Transverse colon (tissue), 4 donors: ENCODE data around the gene MAPKAP1. TPM values are rescaled to one million over a fixed set of nuclear protein-coding genes. Genes with fewer than 3 reads are reported as not detected.

Source experiments
- DNase-seq: peaks from one replicate; pipeline ENCODE4 v3.0.0-alpha.2; 2019
- H3K27ac ChIP-seq, 4 donors: fragments of 200-600 bp; sonication (generic); 2 replicates each; pipeline ENCODE4 v1.5.1; 2016 to 2018; ENCODE audit warnings: inconsistent platforms in 4 of 4
- H3K27me3 ChIP-seq: fragments of 200-600 bp; sonication (generic); 2 replicates; pipeline ENCODE4 v1.5.1; 2017; ENCODE audit warnings: inconsistent platforms
- H3K36me3 ChIP-seq, 4 donors: fragments of 200-600 bp; sonication (generic); 2 replicates each; pipeline ENCODE4 v1.5.1; 2017 to 2019; ENCODE audit warnings: inconsistent platforms in 4 of 4
- H3K4me1 ChIP-seq, 4 donors: fragments of 200-600 bp; sonication (generic); 2 replicates each; pipeline ENCODE4 v1.5.1; 2017 to 2020; ENCODE audit warnings: inconsistent platforms in 4 of 4
- H3K4me3 ChIP-seq, 4 donors: fragments of 200-600 bp; sonication (generic); 1 replicate in 1 of 4; 2 replicates in 3 of 4; pipeline versions ENCODE4 v1.5.1 to v1.6.1; 2017 to 2019; ENCODE audit warnings: inconsistent platforms in 4 of 4
- H3K9me3 ChIP-seq, 2 donors: fragments of 200-600 bp; sonication (generic); 2 replicates each; pipeline ENCODE4 v1.5.1; 2017 to 2019; ENCODE audit warnings: inconsistent platforms in 2 of 2
- EP300 ChIP-seq: sonication (generic); formaldehyde crosslinking; IDR thresholded peaks from one replicate; pipeline ENCODE4 v1.6.1; 2017; ENCODE audit warnings: antibody characterized with exemption, low read depth
- POLR2A ChIP-seq: fragments of 450-650 bp; IDR thresholded peaks from one replicate; pipeline ENCODE4 v1.6.1; 2016; ENCODE audit warnings: antibody characterized with exemption, mild to moderate bottlenecking, moderate library complexity
- WGBS, 2 donors: methylation state at CpG; one replicate each; pipeline ENCODE4 v1.1.5; 2018; ENCODE audit warnings: low coverage in 1 of 2; 5-methylcytosine and 5-hydroxymethylcytosine counted together
- in situ Hi-C, 4 donors: fragments of 200-750 bp; cut with MboI; loops; one replicate each; pipeline versions ENCODE4 v1.15.0 to v1.15.1; 2017; ENCODE audit warnings: low sequenced_read_pairs in 3 of 4, low pct_ligation_motif_present in 1 of 4, low pct_unique_long_range_greater_than_20kb in 1 of 4
- intact Hi-C: fragments of 100-400 bp; cut with DNase I; formaldehyde crosslinking; loops from one replicate; pipeline ENCODE4 v1.15.1; 2023; ENCODE audit warnings: low total_unique reads
- small RNA-seq, 4 donors: library from RNA; depleted of rRNA; stranded (forward); fragments of <200 nt; gene quantifications; one replicate each; pipeline ENCODE3, GENCODE V24; 2016
- total RNA-seq, 4 donors: library from RNA; depleted of rRNA; stranded (reverse); fragments of >200 nt; gene quantifications; one replicate each; pipeline ENCODE4 v1.1.0, GENCODE V29; 2016

Gene MAPKAP1
- total RNA-seq, 4 donors from 2014 or later: 59.8 to 83.4 (median 71.2) TPM

GRCh38 chr9:125387861-125388524, 319.0 kb downstream of the MAPKAP1 start:
- in situ Hi-C loops: no loop called here
- no peaks in the 10 kb centered on the region for H3K27me3 ChIP-seq
- no peaks in the 10 kb centered on the region for H3K36me3 ChIP-seq
- intact Hi-C loops: no loop called here
- 60 to 85% methylated on average over 1 to 14 of the region's 14 CpGs for WGBS, 2 donors
- no peaks in the 10 kb centered on the region for H3K4me1 ChIP-seq
- H3K9me3 ChIP-seq: no peaks in the 10 kb centered on the region
- H3K4me3 ChIP-seq: no peak overlapping the region
- DNase-seq: no peak
- no peak overlapping the region for H3K27ac ChIP-seq
- TF ChIP-seq EP300 (no peak), POLR2A (no peak)

Small RNA genes within 50 kb of the gene (small RNA-seq; reads per million reads assigned to genes)
- 0 reads per million in 4 donors for gene RF00017

Other genes with a start within 250 kb of the MAPKAP1 start
- 10 to 100 TPM; 16.4 to 70.3 (median 20.4) TPM for gene PBX3, start 40.2 kb upstream of the MAPKAP1 start, total RNA-seq